ENCODE data around the gene SERPINA5.

- no peak for TF ChIP-seq CTCF (IDR thresholded peaks at IDR 0.05; ENCODE audit: low read length)
- no peak for TF ChIP-seq EZH2phosphoT487 (IDR thresholded peaks at IDR 0.05; ENCODE audit: low read length)
- no peak for TF ChIP-seq EZH2 (optimal IDR thresholded peaks at IDR 0.05; ENCODE audit: low read depth, low read length)
Observed at GRCh38 chr14:94541234-94541975, 39.8 kb upstream of the SERPINA5 start.
